Right lobe of liver (tissue), 4 donors: ENCODE data around the gene TXNIP.

Experiments
- CTCF ChIP-seq, 4 donors: fragments of 200-600 bp in 3 of 4; fragments of 450-650 bp in 1 of 4; IDR thresholded peaks; one replicate each; pipeline versions ENCODE4 v1.5.1 to v1.8.0; 2016 to 2022; ENCODE audit warnings: antibody characterized with exemption in 4 of 4, mild to moderate bottlenecking in 2 of 4
- POLR2A ChIP-seq: fragments of 450-650 bp; IDR thresholded peaks from one replicate; pipeline ENCODE4 v1.6.1; 2017; ENCODE audit warnings: antibody characterized with exemption, mild to moderate bottlenecking
- donor health status: DM: no; HTN: no; CAD: no.
- donor health status: DM: no; HTN: no; CAD: no.
- donor health status: DM: no; HTN: yes; CAD: no.

GRCh38 chr1:145965119-145965744, 31.1 kb downstream of the TXNIP start:
- no peak for TF ChIP-seq CTCF (IDR thresholded peaks at IDR 0.05)
- no peak for TF ChIP-seq POLR2A
